CD4-positive, alpha-beta T cell (primary cell): ENCODE results near the gene WIZ. TPM values are rescaled to one million over a fixed set of nuclear protein-coding genes. Genes with fewer than 3 reads are reported as not detected.

Experiments
- ATAC-seq: fragments of 200-7000 bp; cut with Tn5 transposase; one replicate; pipeline ENCODE4 v1.10.0; 2022; ENCODE audit warnings: mild to moderate bottlenecking; ENCODE audit not compliant: poor library complexity
- CTCF ChIA-PET: fragments of 350-600 bp; sonication (Branson Sonifier 250); formaldehyde crosslinking; loops from one replicate; lab custom pipeline; 2021; ENCODE audit warnings: antibody characterized with exemption, inconsistent platforms; lab: Charles Lee
- POLR2A ChIA-PET: fragments of 350-600 bp; sonication (Branson Sonifier 250); formaldehyde crosslinking; loops from one replicate; lab custom pipeline; 2021; ENCODE audit warnings: antibody characterized with exemption, inconsistent platforms; lab: Charles Lee
- DNase-seq, 14 experiments: peaks; one replicate each; pipeline ENCODE4 v3.0.0-alpha.2; 2013 to 2020; ENCODE audit warnings: mixed read lengths in 2 of 14
- H3K27ac ChIP-seq, 2 donors: one replicate each; pipeline versions ENCODE4 v1.5.1 to v1.7.0; 2013; ENCODE audit warnings: low read length in 2 of 2, low read depth in 1 of 2, mild to moderate bottlenecking in 1 of 2
- H3K27me3 ChIP-seq, 2 experiments: 1 replicate in 1 of 2; 2 replicates in 1 of 2; pipeline versions ENCODE4 v1.6.1 to v1.7.0; 2013; ENCODE audit warnings: low read length in 2 of 2, control low read depth in 1 of 2, mild to moderate bottlenecking in 1 of 2, moderate library complexity in 1 of 2; ENCODE audit not compliant: insufficient read depth in 2 of 2, control insufficient read depth in 1 of 2
- H3K36me3 ChIP-seq: one replicate; pipeline ENCODE4 v1.6.1; 2013; ENCODE audit warnings: low read length, control low read depth; ENCODE audit not compliant: insufficient read depth
- H3K4me1 ChIP-seq: one replicate; pipeline ENCODE4 v1.6.1; 2013; ENCODE audit warnings: low read length, control low read depth; ENCODE audit not compliant: insufficient read depth
- H3K4me3 ChIP-seq: one replicate; pipeline ENCODE4 v1.5.1; 2013; ENCODE audit warnings: mild to moderate bottlenecking, low read length, moderate library complexity
- H3K9me3 ChIP-seq, 2 experiments: 1 replicate in 1 of 2; 2 replicates in 1 of 2; pipeline versions ENCODE4 v1.6.1 to v1.7.0; 2013; ENCODE audit warnings: low read length in 2 of 2, mild to moderate bottlenecking in 2 of 2, control low read depth in 1 of 2, moderate library complexity in 1 of 2; ENCODE audit not compliant: control insufficient read depth in 1 of 2, insufficient read depth in 1 of 2
- H3K27ac Mint-ChIP-seq: one replicate; pipeline ENCODE4 v1.8.0; 2020; ENCODE audit warnings: mixed read lengths
- H3K27me3 Mint-ChIP-seq: one replicate; pipeline ENCODE4 v1.8.0; 2021; ENCODE audit warnings: mixed read lengths
- H3K36me3 Mint-ChIP-seq: one replicate; pipeline ENCODE4 v1.8.0; 2021; ENCODE audit warnings: low read depth, mixed read lengths
- H3K4me1 Mint-ChIP-seq: one replicate; pipeline ENCODE4 v1.8.0; 2021; ENCODE audit warnings: low read depth, mixed read lengths
- H3K4me3 Mint-ChIP-seq: one replicate; pipeline ENCODE4 v1.8.0; 2020; ENCODE audit warnings: mild to moderate bottlenecking, mixed read lengths
- H3K9me3 Mint-ChIP-seq: one replicate; pipeline ENCODE4 v1.8.0; 2020; ENCODE audit warnings: mixed read lengths
- intact Hi-C, 2 experiments: fragments of 100-400 bp; cut with DNase I in 1 of 2; cut with micrococcal nuclease in 1 of 2; formaldehyde crosslinking; loops; one replicate each; pipeline versions ENCODE4 v1.15.1 to v1.9.0; 2023 to 2025; cut with DNase I, micrococcal nuclease
- total RNA-seq, 174 experiments: library from RNA in 2 of 174; stranded (reverse) in 2 of 174; gene quantifications; one replicate each; pipeline ENCODE4 v1.2.3 and lab custom pipeline; 2021 to 2026
- TF ChIP-seq, protein P1 (sequence below): fragments of 200-600 bp; IDR thresholded peaks from one replicate; pipeline ENCODE4 v1.8.0; 2022; ENCODE audit warnings: antibody characterized with exemption, mild to moderate bottlenecking

The WIZ gene
- total RNA-seq, 2 experiments from 2014 or later = 12.9 to 14.3 TPM

- TF ChIP-seq, protein P1, sequence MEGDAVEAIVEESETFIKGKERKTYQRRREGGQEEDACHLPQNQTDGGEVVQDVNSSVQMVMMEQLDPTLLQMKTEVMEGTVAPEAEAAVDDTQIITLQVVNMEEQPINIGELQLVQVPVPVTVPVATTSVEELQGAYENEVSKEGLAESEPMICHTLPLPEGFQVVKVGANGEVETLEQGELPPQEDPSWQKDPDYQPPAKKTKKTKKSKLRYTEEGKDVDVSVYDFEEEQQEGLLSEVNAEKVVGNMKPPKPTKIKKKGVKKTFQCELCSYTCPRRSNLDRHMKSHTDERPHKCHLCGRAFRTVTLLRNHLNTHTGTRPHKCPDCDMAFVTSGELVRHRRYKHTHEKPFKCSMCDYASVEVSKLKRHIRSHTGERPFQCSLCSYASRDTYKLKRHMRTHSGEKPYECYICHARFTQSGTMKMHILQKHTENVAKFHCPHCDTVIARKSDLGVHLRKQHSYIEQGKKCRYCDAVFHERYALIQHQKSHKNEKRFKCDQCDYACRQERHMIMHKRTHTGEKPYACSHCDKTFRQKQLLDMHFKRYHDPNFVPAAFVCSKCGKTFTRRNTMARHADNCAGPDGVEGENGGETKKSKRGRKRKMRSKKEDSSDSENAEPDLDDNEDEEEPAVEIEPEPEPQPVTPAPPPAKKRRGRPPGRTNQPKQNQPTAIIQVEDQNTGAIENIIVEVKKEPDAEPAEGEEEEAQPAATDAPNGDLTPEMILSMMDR = no peak
- ATAC-seq (no peak), DNase-seq (no peak)
- Mint-ChIP-seq H3K36me3 (peaks cover 2% of the 10 kb centered on the region), H3K4me1 (peaks cover 5% of the 10 kb centered on the region), H3K4me3 (no peak overlapping the region), H3K27me3 (no peaks in the 10 kb centered on the region), H3K27ac (no peak overlapping the region), H3K9me3 (no peaks in the 10 kb centered on the region)
- POLR2A ChIA-PET = no interaction called here
- CTCF ChIA-PET = no interaction called here
- Histone ChIP-seq H3K9me3 (no peaks in the 10 kb centered on the region), H3K4me3 (no peak overlapping the region), H3K4me1 (peaks cover 7% of the 10 kb centered on the region), H3K27ac (no peak overlapping the region), H3K27me3 (no peaks in the 10 kb centered on the region), H3K36me3 (no peaks in the 10 kb centered on the region)
- intact Hi-C loops = no loop called here
These were observed 11.6 kb downstream of the WIZ start for GRCh38 chr19:15438124-15438496.

DNA sequence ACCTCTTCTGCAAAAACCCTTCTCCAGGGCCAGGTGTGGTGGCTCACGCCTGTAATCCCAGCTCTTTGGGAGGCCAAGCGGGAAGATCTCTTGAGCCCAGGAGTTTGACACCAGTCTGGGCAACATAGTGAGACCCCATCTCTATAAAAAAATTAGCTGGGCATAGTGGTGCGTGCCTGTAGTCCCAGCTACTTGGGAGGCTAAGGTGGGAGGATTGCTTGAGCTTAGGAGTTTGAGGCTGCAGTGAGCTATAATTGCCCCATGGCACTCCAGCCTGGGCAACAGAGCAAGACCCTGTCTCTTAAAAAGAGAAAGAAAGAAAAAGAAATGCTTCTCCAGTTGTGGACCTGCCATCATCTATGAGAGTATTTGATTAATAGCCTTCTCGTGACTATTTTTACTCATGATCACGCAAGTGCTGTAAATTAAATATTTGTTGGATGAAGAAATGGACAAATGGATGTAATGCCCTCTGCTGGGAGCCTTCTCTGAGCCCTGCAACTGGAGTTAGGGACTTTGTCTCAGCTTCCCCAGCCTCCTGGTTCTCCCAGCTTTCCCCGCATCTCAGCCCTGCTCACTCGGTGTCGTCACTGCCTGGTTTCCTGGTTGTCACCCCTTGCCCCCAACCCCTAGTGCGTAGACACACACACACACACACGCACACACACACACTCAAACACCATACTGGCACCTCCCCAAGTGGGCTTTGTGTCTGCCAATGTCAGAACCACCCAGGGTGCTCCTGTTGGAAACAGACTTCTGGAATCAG is 12.2 kb downstream of the WIZ start:
- ChIA-PET POLR2A (no interaction called here), CTCF (interaction anchor here (1.2 kb wide), 1 partner anchor 117 kb away, joined by 4 read pairs; no protein-coding TSS in a partner anchor)
- TF ChIP-seq, protein P1 = no peak
- Mint-ChIP-seq H3K9me3 (no peaks in the 10 kb centered on the region), H3K27ac (no peak overlapping the region), H3K4me3 (no peak overlapping the region), H3K36me3 (peaks cover 5% of the 10 kb centered on the region), H3K27me3 (no peaks in the 10 kb centered on the region), H3K4me1 (peaks cover 9% of the 10 kb centered on the region)
- no peak overlapping the region for H3K27ac ChIP-seq
- ATAC-seq = no peak
- intact Hi-C loops = no loop called here
- no peaks in the 10 kb centered on the region for H3K36me3 ChIP-seq
- H3K4me3 ChIP-seq = no peak overlapping the region
- H3K4me1 ChIP-seq = peaks cover 11% of the 10 kb centered on the region
- no peaks in the 10 kb centered on the region for H3K27me3 ChIP-seq
- no peaks in the 10 kb centered on the region for H3K9me3 ChIP-seq
- DNase-seq = no peak

GRCh38 chr19:15436826-15437110 is 13.0 kb downstream of the WIZ start:
- no peak overlapping the region for H3K4me3 ChIP-seq
- no peaks in the 10 kb centered on the region for H3K36me3 ChIP-seq
- Mint-ChIP-seq H3K27ac (no peak overlapping the region), H3K36me3 (peaks cover 8% of the 10 kb centered on the region), H3K9me3 (no peaks in the 10 kb centered on the region), H3K27me3 (no peaks in the 10 kb centered on the region), H3K4me3 (no peak overlapping the region), H3K4me1 (peaks cover 12% of the 10 kb centered on the region)
- ATAC-seq (no peak), DNase-seq (no peak)
- TF ChIP-seq, protein P1 = no peak
- H3K27me3 ChIP-seq = no peaks in the 10 kb centered on the region
- ChIA-PET CTCF (interaction anchor here (1.2 to 2.0 kb wide), 2 partner anchors 18 to 118 kb away, joined by 4 to 7 read pairs; partner anchors contain the start of gene AKAP8L), POLR2A (interaction anchor here (1.5 kb wide), 1 partner anchor 18 kb away, joined by 5 read pairs; the partner anchor contains the start of gene AKAP8L)
- H3K27ac ChIP-seq = no peak overlapping the region
- intact Hi-C loops = no loop called here
- H3K9me3 ChIP-seq = no peaks in the 10 kb centered on the region
- H3K4me1 ChIP-seq = peaks cover 14% of the 10 kb centered on the region
